Neural progenitor cell (in vitro differentiated cells): ENCODE measurements around the gene ARHGAP42. TPM values are rescaled to one million over a fixed set of nuclear protein-coding genes. Genes with fewer than 3 reads are reported as not detected.

Experiments
- DNase-seq: peaks from one replicate; pipeline ENCODE4 v3.0.0-alpha.2; 2016; ENCODE audit warnings: low spot score
- H2AFZ ChIP-seq: fragments of 200-600 bp; sonication (generic); replicated peaks from 2 replicates; pipeline ENCODE4 v1.6.1; 2016; ENCODE audit warnings: antibody characterized with exemption
- H3F3A ChIP-seq: fragments of 200-600 bp; sonication (generic); 2 replicates; pipeline ENCODE4 v1.6.1; 2016; ENCODE audit warnings: antibody characterized with exemption, low read depth
- H3K27ac ChIP-seq: fragments of 200-600 bp; sonication (generic); 2 replicates; pipeline ENCODE4 v1.5.1; 2016; ENCODE audit warnings: mild to moderate bottlenecking
- H3K27me3 ChIP-seq: fragments of 200-600 bp; sonication (generic); 2 replicates; pipeline ENCODE4 v1.6.1; 2016; ENCODE audit warnings: mild to moderate bottlenecking, moderate library complexity
- H3K36me3 ChIP-seq: fragments of 200-600 bp; sonication (generic); 2 replicates; pipeline ENCODE4 v1.5.1; 2016
- H3K4me1 ChIP-seq: fragments of 200-600 bp; sonication (generic); 2 replicates; pipeline ENCODE4 v1.6.1; 2016; ENCODE audit warnings: mixed run types
- H3K4me2 ChIP-seq: fragments of 200-600 bp; sonication (generic); 2 replicates; pipeline ENCODE4 v1.6.1; 2016
- H3K4me3 ChIP-seq: fragments of 200-600 bp; sonication (generic); 2 replicates; pipeline ENCODE4 v1.5.1; 2016
- H3K79me2 ChIP-seq: fragments of 200-600 bp; sonication (generic); 2 replicates; pipeline ENCODE4 v1.6.1; 2016; ENCODE audit warnings: low read depth
- H3K9ac ChIP-seq: fragments of 200-600 bp; sonication (generic); 2 replicates; pipeline ENCODE4 v1.6.1; 2016
- H3K9me3 ChIP-seq: fragments of 200-600 bp; sonication (generic); 2 replicates; pipeline ENCODE4 v1.5.1; 2016; ENCODE audit warnings: low read depth
- H4K20me1 ChIP-seq: fragments of 200-600 bp; sonication (generic); 2 replicates; pipeline ENCODE4 v1.6.1; 2016; ENCODE audit warnings: low read depth
- H3K27ac Mint-ChIP-seq: 3 replicates; pipeline ENCODE4 v1.8.0; 2021; ENCODE audit warnings: mixed read lengths
- H3K27me3 Mint-ChIP-seq: 2 replicates; pipeline ENCODE4 v1.8.0; 2022; ENCODE audit warnings: low read depth, mild to moderate bottlenecking, inconsistent platforms, moderate library complexity, mixed read lengths; ENCODE audit not compliant: insufficient read depth
- H3K36me3 Mint-ChIP-seq: 3 replicates; pipeline ENCODE4 v1.8.0; 2021; ENCODE audit warnings: mixed read lengths
- H3K4me1 Mint-ChIP-seq: 3 replicates; pipeline ENCODE4 v1.8.0; 2021; ENCODE audit warnings: mixed read lengths
- H3K4me3 Mint-ChIP-seq: 3 replicates; pipeline ENCODE4 v1.8.0; 2021; ENCODE audit warnings: mild to moderate bottlenecking, moderate library complexity, mixed read lengths
- H3K9me3 Mint-ChIP-seq: 3 replicates; pipeline ENCODE4 v1.8.0; 2020; ENCODE audit warnings: mixed read lengths
- CTCF ChIP-seq: fragments of 200-600 bp; sonication (generic); IDR thresholded peaks from 2 replicates; pipeline ENCODE4 v1.5.1; 2017; ENCODE audit warnings: antibody characterized with exemption, mild to moderate bottlenecking
- EZH2 ChIP-seq: fragments of 200-600 bp; sonication (generic); IDR thresholded peaks from 2 replicates; pipeline ENCODE4 v1.6.1; 2017; ENCODE audit warnings: antibody characterized with exemption, mild to moderate bottlenecking, moderate library complexity
- EZH2phosphoT487 ChIP-seq: fragments of 200-600 bp; sonication (generic); IDR thresholded peaks from 2 replicates; pipeline ENCODE4 v1.6.1; 2017; ENCODE audit warnings: antibody characterized with exemption
- total RNA-seq: library from RNA; depleted of rRNA; stranded (reverse); fragments of >200 nt; gene quantifications from 2 replicates; pipeline ENCODE4 v1.2.3, GENCODE V29; 2015; ENCODE audit warnings: low replicate concordance

Gene ARHGAP42
- total RNA-seq, 1 donor from 2014 or later, result 31.0 TPM

DNA sequence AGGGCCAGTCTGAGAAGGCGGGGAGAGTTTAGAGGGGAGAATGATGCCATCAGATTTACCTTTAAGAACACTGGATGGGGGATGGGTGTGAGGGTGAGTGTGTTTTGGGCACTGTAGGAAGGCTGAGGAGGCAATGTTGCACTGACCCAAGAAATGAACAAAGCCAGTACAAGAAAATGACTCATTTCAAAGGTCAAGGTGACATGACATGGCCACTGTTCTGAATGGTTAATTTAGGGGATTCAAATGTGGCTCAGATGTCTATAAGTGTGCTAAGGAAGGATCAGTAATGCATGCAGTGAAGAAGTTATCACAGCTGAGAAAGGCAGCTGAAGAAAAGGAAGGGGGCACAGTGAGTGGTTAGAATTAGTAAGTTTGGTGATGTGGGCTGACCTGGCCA is 312.7 kb downstream of the ARHGAP42 start:
- TF ChIP-seq EZH2phosphoT487, result no peak
- TF ChIP-seq CTCF, result no peak
- TF ChIP-seq EZH2, result no peak
- Histone ChIP-seq H3K27ac (no peak overlapping the region), H4K20me1 (no peaks in the 10 kb centered on the region), H3K9ac (no peak overlapping the region), H3F3A (no peaks in the 10 kb centered on the region), H3K79me2 (no peaks in the 10 kb centered on the region), H3K4me3 (no peak overlapping the region), H3K36me3 (no peaks in the 10 kb centered on the region), H3K9me3 (no peaks in the 10 kb centered on the region), H3K4me2 (no peak overlapping the region), H3K27me3 (no peaks in the 10 kb centered on the region), H3K4me1 (no peaks in the 10 kb centered on the region), H2AFZ (no peak overlapping the region)
- Mint-ChIP-seq H3K36me3 (no peaks in the 10 kb centered on the region), H3K27me3 (peaks cover 4% of the 10 kb centered on the region), H3K4me1 (peaks cover 9% of the 10 kb centered on the region), H3K9me3 (no peaks in the 10 kb centered on the region), H3K4me3 (no peak overlapping the region), H3K27ac (peak overlapping the region; percentile 10)
- no peak for DNase-seq

DNA sequence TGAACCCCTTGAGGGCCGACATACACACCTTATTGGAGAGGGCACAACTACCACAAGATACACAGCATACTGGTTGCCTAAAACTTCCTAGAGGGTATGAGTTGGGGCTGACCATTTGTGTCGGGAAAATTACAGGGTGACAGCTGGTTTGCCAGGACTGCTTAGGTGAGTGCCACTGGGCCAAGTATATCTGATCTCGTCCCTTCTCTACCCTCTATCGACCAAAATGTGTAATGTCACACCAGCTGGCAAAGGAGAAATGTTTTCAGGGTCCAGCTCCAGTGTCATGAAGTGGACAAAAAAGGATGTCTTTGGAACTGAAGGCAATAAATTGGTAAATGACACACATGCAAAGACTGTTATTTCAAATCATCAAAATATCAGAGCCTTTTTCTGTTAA is 316.4 kb downstream of the ARHGAP42 start:
- no peaks in the 10 kb centered on the region for H3K9me3 ChIP-seq
- no peak overlapping the region for H3K27ac ChIP-seq
- no peaks in the 10 kb centered on the region for H3F3A ChIP-seq
- no peaks in the 10 kb centered on the region for H3K79me2 ChIP-seq
- H3K4me2 ChIP-seq, result no peak overlapping the region
- no peaks in the 10 kb centered on the region for H3K4me1 ChIP-seq
- TF ChIP-seq CTCF (peak; percentile 9), EZH2 (no peak), EZH2phosphoT487 (no peak)
- H4K20me1 ChIP-seq, result no peaks in the 10 kb centered on the region
- H3K4me3 Mint-ChIP-seq, result no peak overlapping the region
- H3K27me3 Mint-ChIP-seq, result peaks cover 3% of the 10 kb centered on the region
- no peak overlapping the region for H3K27ac Mint-ChIP-seq
- H3K4me1 Mint-ChIP-seq, result peaks cover 9% of the 10 kb centered on the region
- no peaks in the 10 kb centered on the region for H3K36me3 Mint-ChIP-seq
- H3K36me3 ChIP-seq, result no peaks in the 10 kb centered on the region
- H3K27me3 ChIP-seq, result no peaks in the 10 kb centered on the region
- H3K4me3 ChIP-seq, result no peak overlapping the region
- no peak overlapping the region for H2AFZ ChIP-seq
- no peak overlapping the region for H3K9ac ChIP-seq
- H3K9me3 Mint-ChIP-seq, result no peaks in the 10 kb centered on the region
- DNase-seq, result no peak

GRCh38 chr11:101008961-101009689 is 322.0 kb downstream of the ARHGAP42 start:
- no peak overlapping the region for H3K4me3 ChIP-seq
- no peaks in the 10 kb centered on the region for H3K27me3 ChIP-seq
- Mint-ChIP-seq H3K27me3 (no peaks in the 10 kb centered on the region), H3K4me3 (no peak overlapping the region), H3K36me3 (no peaks in the 10 kb centered on the region), H3K9me3 (no peaks in the 10 kb centered on the region), H3K4me1 (peaks cover 4% of the 10 kb centered on the region), H3K27ac (no peak overlapping the region)
- no peaks in the 10 kb centered on the region for H3K4me1 ChIP-seq
- no peak overlapping the region for H3K4me2 ChIP-seq
- H3K9ac ChIP-seq, result no peak overlapping the region
- TF ChIP-seq EZH2phosphoT487 (no peak), EZH2 (no peak), CTCF (no peak)
- no peaks in the 10 kb centered on the region for H3K36me3 ChIP-seq
- H2AFZ ChIP-seq, result no peak overlapping the region
- no peaks in the 10 kb centered on the region for H3F3A ChIP-seq
- no peaks in the 10 kb centered on the region for H4K20me1 ChIP-seq
- DNase-seq, result no peak
- H3K9me3 ChIP-seq, result no peaks in the 10 kb centered on the region
- H3K27ac ChIP-seq, result no peak overlapping the region
- H3K79me2 ChIP-seq, result no peaks in the 10 kb centered on the region
